AG04450 (cell line): ENCODE measurements around the gene SCMH1. TPM values are rescaled to one million over a fixed set of nuclear protein-coding genes. Genes with fewer than 3 reads are reported as not detected.

Experiments used
- CTCF ChIA-PET: fragments of 300-600, 350-600 bp; formaldehyde crosslinking; extraction: SDS; loops from one replicate; lab custom pipeline; 2022; ENCODE audit warnings: antibody characterized with exemption, inconsistent platforms; lab: Charles Lee
- POLR2A ChIA-PET: fragments of 350-600 bp; formaldehyde crosslinking; extraction: SDS; loops from one replicate; lab custom pipeline; 2021; ENCODE audit warnings: antibody characterized with exemption, inconsistent platforms; lab: Yijun Ruan, JAX
- DNase-seq: peaks from one replicate; pipeline ENCODE4 v3.0.0-alpha.2; 2011; ENCODE audit warnings: low read depth, low spot score
- H3K27ac ChIP-seq: one replicate; pipeline ENCODE4 v1.5.1; 2012; ENCODE audit warnings: low read depth, low read length, control low read depth
- H3K27me3 ChIP-seq: one replicate; pipeline ENCODE4 v1.6.0; 2012; ENCODE audit warnings: low read length; ENCODE audit not compliant: control insufficient read depth, insufficient read depth
- H3K4me3 ChIP-seq: 2 replicates; pipeline ENCODE4 v1.5.1; 2011; ENCODE audit warnings: mild to moderate bottlenecking, low read depth, low read length, control low read depth
- H3K9me3 ChIP-seq: 2 replicates; pipeline ENCODE4 v1.5.1; 2012; ENCODE audit warnings: low read length; ENCODE audit not compliant: control insufficient read depth, insufficient read depth
- CTCF ChIP-seq: IDR thresholded peaks from 2 replicates; pipeline ENCODE4 v1.5.1; 2011; ENCODE audit warnings: low read depth, low read length, control low read depth, inconsistent platforms
- polyA plus RNA-seq: library from polyadenylated mRNA; depleted of rRNA; stranded (reverse); fragments of >200 nt; gene quantifications from 2 replicates; pipeline ENCODE4 v1.2.3, GENCODE V29; 2011

SCMH1 gene
- polyA plus RNA-seq, 1 experiment = 32.1 TPM

GRCh38 chr1:41072051-41072450 is 170.1 kb downstream of the SCMH1 start:
- DNase-seq = no peak
- Histone ChIP-seq H3K27me3 (no peaks in the 10 kb centered on the region), H3K9me3 (no peaks in the 10 kb centered on the region), H3K4me3 (no peak overlapping the region), H3K27ac (no peak overlapping the region)
- no peak for TF ChIP-seq CTCF
- CTCF ChIA-PET = no interaction called here
- POLR2A ChIA-PET = no interaction called here

- TF ChIP-seq CTCF = no peak
- ChIA-PET POLR2A (no interaction called here), CTCF (no interaction called here)
- Histone ChIP-seq H3K9me3 (0 out of 2 replicates have a peak, but pooled peaks cover 7% of the 10 kb centered on the region), H3K27ac (no peak overlapping the region), H3K27me3 (no peaks in the 10 kb centered on the region), H3K4me3 (no peak overlapping the region)
- no peak for DNase-seq
Measured at GRCh38 chr1:41056907-41057306, 185.2 kb downstream of the SCMH1 start.

DNA sequence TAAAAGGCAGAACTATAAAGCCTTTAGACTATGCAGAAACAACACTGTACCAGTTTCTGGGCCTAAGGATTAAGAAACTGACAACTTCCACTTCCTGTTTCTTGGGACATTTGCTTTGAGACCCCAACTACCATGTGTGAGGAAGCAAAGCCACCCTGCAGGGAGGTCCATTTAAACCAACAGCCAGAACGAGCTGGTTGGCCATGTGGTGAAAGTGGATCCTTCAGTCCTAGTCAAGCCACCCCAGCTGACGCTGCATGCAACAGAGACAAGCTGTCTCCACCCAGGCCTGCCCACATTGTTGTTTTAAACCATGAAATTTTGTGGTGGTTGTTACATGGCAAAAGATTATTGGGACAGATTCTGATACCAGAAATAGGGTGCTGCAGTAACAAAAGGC is 188.8 kb downstream of the SCMH1 start:
- no peak for DNase-seq
- H3K27ac ChIP-seq = no peak overlapping the region
- no peak overlapping the region for H3K4me3 ChIP-seq
- no peaks in the 10 kb centered on the region for H3K27me3 ChIP-seq
- ChIA-PET POLR2A (no interaction called here), CTCF (no interaction called here)
- H3K9me3 ChIP-seq = no peaks in the 10 kb centered on the region
- TF ChIP-seq CTCF = no peak

DNA sequence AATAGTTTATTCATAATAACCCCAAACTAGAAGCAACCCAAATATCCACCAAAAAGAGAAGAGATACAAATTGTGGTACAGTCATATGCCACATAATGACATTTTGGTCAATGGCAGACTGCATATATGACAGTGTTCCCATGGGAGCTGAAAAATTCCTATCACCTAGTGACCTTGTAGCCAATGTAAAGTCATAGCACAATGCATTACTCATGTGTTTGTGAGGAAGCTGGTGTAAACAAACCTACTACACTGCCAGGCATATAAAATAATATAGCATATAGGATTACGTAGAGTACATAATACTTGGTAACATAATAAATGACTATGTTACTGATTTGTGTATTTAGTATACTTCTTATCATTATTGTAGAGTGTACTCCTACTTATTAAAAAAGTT is 191.1 kb downstream of the SCMH1 start:
- CTCF ChIA-PET = no interaction called here
- Histone ChIP-seq H3K4me3 (no peak overlapping the region), H3K9me3 (no peaks in the 10 kb centered on the region), H3K27me3 (no peaks in the 10 kb centered on the region), H3K27ac (no peak overlapping the region)
- POLR2A ChIA-PET = no interaction called here
- DNase-seq = no peak
- TF ChIP-seq CTCF = no peak

DNA sequence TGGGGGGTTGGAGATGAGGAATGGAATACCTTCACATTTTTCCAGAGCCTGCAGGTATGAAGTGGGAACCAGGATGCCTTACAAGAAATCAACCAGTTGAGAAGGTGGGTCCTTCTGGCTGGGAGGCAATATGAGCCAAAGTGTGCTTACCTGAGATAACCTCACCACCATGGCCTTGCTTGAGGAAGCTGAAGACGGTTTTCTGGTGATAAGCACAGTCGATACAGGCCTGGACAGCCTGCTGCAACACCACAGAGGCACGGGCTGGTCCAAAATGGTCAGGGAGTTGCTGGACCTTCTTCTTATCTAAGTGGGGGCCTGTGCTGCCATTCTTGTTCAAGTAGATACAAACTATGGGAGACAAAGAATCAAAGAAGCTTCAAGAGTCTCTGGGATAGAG is 193.6 kb downstream of the SCMH1 start:
- H3K27me3 ChIP-seq = no peaks in the 10 kb centered on the region

More for the DNA sequence above, 193.6 kb downstream of the SCMH1 start:
- H3K9me3 ChIP-seq = no peaks in the 10 kb centered on the region
- POLR2A ChIA-PET = no interaction called here
- no peak for TF ChIP-seq CTCF
- CTCF ChIA-PET = no interaction called here
- no peak for DNase-seq
- no peak overlapping the region for H3K4me3 ChIP-seq
- no peak overlapping the region for H3K27ac ChIP-seq
